Effector CD4-positive, alpha-beta T cell (primary cell): Measurements from ENCODE around the gene OR2T10. TPM values are rescaled to one million over a fixed set of nuclear protein-coding genes. Genes with fewer than 3 reads are reported as not detected.
A peak's percentile ranks its signal among the peaks of the same experiment; 100 is the strongest.
"Not testable (repeated sequence)": the region's sequence is repeated elsewhere in the genome, so short reads cannot be mapped to it uniquely, and the experiment has no call there.

ENCODE experiments used
- DNase-seq: peaks from one replicate; pipeline ENCODE4 v3.0.0-alpha.2; 2020
- total RNA-seq: gene quantifications from one replicate; lab custom pipeline; 2026; lab: John Stamatoyannopoulos, UW

Gene OR2T10, protein sequence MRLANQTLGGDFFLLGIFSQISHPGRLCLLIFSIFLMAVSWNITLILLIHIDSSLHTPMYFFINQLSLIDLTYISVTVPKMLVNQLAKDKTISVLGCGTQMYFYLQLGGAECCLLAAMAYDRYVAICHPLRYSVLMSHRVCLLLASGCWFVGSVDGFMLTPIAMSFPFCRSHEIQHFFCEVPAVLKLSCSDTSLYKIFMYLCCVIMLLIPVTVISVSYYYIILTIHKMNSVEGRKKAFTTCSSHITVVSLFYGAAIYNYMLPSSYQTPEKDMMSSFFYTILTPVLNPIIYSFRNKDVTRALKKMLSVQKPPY
- not detected for total RNA-seq

DNA sequence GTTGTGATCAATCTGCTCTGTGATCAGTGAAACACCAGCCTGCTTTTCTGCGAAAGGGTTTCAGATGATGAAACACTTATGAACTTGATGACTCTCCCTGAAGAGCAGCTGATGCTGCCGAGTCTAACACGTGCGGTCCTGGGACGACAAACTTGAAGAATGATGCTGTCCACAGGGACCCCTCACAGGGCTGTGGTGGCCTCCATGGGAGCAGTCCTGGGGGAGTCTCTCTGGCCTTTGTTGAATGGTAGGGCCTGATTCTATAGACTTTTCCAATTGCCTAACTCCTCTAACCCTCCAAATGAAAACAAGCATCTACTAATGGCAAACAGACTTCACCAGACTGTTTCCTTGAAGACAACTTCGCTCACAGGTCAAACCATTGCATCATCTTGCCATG is at the start of gene OR2T10:
Gene OR2T10 (minus strand): TSS at position 112 of the 400 bp plus-strand sequence. CDS start 3,932 bp downstream, outside the sequence.
- DNase-seq: no peak

DNA sequence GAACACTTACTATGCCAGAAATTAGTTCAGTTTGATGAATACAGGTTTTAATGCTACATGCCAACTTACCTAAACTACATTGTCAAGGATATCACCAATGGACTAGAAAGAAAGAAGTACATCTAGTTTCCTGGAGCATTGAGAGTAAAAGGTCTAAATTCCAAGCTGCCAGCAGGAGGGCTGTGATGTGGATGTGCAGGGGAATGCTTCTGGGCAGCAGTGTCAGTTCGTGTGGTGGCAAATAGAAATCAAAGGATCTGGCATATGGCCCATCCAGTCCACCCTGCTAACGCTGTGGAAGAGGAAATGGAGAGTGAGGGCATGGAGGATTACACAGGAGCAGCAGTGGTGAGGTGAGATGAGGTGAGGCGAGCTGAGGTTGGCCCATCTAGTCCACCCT is 47.7 kb upstream of the OR2T10 start, which contains the start of gene OR2T35:
Gene OR2T35 (minus strand): TSS at position 101 of the 400 bp plus-strand sequence. CDS start 6,020 bp downstream, outside the sequence.
- not testable (repeated sequence) for DNase-seq

DNA sequence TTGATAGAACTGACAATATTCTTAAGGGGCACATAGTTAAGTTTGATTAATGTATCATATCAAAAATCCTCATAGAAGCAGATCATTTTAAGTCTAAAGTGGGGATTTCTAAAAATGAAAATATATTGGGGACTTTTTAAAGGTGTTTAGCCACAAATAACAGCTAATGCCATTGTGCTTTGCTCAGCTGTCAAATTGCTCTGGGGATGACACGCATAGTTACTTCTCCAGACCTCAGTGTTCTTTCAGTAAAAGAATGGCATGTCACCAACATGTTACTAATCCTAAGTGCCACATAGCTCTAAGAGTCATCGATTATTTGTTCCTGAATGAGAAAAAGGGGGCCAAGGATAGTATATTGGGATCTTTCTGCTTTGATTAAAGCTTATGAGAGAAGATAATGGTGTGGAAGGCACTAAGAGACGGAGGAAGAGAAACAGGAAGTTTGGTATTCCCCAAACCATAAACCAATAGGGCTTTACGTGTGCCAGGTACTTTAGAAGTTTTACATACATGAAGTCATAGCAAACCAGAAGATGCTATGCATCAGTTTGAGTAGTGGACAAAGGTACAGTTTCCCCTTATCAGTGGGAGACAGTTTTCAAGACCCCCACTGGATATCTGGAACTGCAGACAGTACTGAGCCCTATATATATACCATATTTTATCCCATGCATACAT is 45.6 kb upstream of the OR2T10 start:
- not testable (repeated sequence) for DNase-seq

DNA sequence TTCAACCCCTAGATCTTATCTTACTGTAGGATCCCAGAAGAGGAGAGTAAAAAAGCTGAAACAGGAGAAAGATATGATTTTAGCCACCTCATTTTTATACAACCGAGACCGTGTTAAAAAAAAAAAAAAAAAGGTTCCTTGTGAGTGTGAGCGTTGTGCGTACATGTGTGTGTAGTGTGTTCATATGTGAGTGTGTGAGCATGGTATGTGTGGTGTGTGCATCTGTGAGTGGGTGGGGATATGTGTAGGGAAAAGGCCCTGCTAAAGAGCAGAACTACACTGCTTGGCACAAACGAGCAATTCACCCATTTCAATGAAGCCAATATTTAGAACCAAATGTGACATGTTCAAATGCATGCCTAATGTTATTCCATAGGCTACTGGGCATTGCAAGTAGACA is 44.1 kb upstream of the OR2T10 start:
- DNase-seq: not testable (repeated sequence)

DNA sequence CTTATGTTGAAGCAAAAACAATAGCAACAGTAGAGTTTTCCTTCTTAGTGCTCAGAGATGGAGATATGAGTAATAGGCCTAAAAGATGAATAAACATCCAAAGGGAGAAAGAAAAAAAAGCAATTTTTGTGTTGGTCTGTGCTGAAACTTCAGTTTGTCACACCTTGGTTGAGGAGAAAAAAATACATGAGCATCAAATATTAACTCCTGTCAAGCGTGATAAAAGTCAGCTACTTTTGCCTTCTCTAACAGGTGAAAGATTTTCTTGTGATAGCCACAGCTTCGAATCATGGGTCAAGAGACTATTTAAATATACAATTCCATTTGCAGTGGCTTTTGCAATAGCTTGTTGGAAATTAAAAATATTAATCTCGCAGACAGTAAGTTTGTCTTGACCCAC is 43.4 kb upstream of the OR2T10 start:
- not testable (repeated sequence) for DNase-seq

DNA sequence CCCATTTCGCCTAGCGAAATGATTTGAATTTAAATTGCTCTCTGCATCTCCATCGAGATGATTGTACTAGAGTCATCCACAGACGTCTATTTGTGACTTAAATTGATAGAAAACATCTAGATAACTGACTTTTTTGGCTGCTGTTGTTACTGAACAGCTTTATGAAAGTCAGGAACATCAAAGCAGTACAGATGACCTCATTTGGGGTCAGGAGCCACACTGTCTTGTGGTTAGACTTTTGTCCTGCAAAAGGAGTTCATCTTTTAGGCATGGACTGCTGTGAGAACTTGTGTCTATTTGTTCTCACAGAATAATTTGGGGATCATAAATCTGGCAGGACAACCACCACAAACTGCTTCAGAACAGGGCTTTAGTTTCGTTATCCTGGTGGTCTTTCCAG is 42.2 kb upstream of the OR2T10 start:
- not testable (repeated sequence) for DNase-seq

DNA sequence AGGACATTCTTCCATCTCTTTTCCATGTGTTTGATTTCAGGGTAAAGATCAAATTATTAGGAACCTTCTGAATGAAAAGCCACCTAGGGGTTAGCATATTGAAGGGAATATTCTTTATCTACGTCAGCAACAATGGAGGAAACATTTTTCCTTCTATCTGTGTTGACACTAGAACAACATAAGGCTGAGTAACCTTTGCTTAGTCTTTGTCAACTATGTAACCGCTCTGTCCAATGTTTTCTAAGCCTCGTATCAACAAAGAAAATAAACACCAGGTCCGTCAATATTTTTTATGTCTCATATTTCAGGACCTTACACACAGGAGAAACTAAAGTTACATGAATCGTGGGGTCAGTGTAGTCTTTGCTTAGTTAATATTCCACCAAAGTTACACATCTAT is 39.1 kb upstream of the OR2T10 start:
- not testable (repeated sequence) for DNase-seq

DNA sequence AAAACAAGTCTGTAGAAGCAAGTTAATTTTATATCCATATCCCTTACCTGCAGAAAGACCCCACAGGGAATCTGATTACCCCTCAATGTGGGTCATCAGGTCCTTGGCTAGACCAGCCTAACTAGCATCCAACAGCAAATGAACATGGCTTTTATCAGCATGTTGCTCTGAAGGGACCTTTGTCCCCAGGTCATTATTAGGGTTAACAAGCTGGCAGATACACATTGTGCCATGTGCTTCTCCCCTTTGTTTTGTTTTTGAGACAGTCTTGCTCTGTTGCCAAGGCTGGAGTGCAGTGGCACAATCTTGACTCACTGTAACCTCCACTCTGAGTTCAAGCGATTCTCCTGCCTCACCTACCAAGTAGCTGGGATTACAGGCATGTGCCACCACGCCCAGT is 37.5 kb upstream of the OR2T10 start, which contains the start of gene OR2T11:
Gene OR2T11 (minus strand): TSS at position 101 of the 400 bp plus-strand sequence. CDS start 7,963 bp downstream, outside the sequence.
- not testable (repeated sequence) for DNase-seq

DNA sequence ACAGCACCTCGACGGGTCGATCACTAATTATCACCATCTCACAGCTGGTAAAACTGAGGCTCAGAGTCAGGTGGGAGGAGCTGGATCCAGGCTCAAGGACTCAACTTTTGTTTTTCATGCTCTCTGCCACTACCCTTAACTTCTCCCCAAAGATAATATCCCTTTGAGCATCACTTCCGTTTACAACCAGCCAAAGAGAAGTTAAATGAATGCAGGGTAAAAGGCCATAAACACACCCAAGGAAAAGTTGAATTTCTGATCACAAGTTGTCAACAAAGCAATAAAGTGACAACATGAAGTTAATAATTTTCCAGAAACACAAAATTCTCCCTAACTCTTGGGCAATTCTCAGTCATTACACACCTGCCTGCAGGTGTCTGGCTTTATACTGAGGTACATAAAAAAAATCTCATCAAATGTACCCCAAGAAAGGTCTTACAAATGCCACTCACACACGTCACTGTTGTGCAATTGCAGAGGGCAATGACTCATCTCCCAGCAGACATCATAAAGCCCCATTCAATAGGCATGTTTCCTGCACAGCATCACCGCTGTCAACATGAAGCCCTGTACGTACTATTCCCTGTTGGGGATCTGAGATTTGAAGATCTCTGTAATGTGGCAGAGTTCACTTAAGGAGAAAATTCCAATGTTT is 34.0 kb upstream of the OR2T10 start:
- DNase-seq: no peak

DNA sequence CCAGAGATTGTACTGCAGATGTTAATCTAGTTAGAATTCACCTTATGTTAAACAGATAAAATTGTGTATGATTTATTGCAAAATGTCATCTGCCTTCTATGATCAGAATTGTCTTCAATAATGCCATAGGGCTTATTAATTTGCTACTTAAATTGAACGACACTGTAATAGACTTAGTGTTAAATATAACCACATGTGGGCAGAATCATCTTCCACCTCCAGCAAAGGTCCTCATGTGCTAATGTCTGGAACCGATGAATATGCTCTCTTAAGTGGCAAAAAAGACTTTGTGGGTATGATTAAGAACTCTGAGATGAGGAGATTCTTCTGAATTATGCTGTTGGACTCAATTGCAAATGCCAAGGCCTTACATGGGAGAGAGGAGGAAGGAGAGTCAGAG is 33.1 kb upstream of the OR2T10 start:
- DNase-seq: no peak

DNA sequence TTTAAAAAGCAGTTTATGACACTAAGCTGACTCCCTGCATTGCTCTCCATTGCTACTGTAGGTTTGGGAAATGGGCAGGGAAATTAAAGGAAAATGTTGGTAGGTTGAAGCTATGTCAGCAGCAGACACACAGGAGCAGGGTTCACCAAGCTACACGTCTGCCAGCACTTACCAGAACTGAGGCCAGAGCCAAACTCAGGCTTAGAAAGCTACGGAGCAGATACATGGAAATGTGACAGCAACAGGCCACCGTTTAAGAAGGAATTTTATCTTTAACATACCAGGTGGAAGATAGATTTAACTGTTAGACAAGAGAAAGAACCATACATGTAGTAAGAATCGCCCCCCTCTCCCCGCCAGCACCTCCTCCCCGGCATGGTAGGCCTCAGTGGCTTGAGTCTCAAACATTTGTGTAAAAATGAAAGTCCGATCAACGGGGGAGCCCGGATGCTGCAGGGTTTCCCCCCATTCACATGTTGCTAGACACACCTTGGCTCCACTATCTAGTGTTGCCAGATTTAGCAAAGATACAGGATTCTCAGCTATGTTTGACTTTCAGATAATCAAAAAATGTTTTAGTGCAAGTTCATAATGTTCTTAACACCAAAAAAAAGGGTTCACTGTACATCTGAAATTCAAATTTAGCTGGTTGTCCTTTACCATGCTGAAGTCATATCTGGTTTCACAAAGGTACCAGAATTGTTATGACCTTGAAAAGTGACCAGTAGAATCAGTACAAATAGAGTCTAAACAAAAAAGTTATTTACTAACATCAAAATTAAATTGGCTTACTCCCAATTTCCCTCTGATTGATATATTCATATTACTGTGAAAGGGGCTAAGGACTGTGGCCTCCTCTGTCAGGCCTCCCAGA is 30.7 kb upstream of the OR2T10 start:
- no peak for DNase-seq

DNA sequence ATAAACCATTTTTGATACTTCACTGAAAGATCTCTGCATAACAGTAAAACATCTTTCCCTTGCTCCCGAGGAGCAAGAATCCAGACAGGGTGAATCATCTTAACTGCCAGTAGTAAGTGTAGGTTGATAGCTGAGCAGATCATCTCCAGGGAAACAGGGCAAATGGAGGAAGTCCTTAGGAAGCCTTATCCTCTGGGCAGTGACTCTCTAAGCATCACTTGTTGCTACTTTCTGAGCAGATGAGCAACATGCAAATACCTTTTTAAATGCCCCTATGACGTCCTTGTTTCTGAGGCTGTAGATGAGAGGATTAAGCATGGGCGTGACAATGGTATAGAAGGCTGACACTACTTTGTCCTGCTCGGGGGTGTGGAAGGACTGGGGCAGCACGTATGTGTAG is 28.5 kb upstream of the OR2T10 start:
- DNase-seq: no peak

DNA sequence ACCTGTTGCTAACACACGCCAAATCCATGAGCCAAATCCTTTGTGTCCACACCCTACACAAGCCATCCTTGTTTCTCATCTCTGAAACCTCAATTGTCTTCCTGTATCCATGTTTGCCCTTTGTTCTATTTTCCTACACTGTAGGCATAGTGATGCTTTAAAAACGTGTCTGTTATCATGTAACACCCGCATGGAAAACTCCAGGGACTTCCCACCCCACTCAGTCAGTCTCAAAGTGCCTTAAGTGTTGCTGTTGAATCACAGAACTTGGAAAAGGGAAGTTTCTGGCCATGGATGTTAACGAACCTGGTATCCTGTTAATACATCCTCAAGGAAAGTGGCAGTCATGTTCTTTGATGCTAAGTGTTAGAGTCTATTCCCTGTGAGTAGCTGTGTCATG is 27.7 kb upstream of the OR2T10 start:
- no peak for DNase-seq

DNA sequence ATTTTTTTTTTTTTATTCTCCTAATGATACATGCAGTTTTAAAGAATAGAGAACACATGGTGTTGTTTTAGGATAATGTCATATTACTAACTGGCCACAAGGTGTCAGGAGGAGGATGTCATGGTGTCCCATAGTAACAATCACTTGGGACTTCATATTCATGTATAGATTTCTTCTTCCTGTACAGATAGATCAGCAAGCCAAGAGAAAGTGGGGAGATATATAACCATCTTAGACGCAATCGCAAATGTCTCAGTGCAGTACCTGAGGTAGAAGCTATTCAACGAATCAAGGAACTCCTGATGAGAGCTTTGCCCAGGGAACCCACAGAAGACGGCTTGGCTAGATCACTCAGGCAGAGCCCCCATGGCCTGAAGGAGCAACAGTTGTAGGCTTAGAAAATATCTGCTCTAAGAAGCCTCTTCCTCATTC is 25.1 kb upstream of the OR2T10 start:
- DNase-seq: no peak

DNA sequence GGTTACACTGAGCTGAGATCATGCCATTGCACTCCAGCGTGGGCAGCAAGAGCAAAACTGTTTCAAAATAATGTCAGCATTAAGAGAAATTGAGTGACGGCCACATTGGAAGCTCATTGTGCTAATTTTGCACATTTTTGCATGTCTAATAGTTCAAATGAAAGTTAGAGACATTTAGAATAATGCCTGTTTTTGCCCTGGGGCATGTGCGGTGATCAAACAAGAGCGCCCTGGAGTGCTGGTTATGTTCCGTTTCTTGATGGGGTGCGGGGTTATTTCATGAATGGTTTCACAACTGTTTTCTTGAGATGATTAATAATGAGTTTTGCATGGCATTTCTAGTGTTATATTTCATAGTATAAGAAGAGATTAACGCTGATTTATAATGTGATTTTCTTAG is 24.3 kb upstream of the OR2T10 start:
- no peak for DNase-seq

DNA sequence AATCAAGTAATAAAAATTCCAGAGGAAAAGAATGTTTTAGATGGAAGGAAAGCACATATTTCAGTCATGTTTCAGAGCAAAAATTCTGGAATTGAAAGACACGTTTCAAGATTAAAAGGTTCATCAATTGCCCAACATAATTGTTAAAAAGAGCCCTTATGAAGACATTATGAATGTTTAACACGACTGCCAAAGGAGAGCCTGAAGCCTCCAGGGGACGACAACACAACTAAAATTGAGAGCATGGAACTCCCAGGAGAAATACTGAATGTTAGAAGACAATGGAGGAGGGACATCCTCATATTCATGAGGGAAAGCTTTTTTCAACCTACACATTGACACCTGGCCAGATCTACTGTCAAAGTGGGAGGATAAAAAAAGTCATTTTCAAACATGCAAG is 21.4 kb upstream of the OR2T10 start:
- DNase-seq: peak; percentile 10

DNA sequence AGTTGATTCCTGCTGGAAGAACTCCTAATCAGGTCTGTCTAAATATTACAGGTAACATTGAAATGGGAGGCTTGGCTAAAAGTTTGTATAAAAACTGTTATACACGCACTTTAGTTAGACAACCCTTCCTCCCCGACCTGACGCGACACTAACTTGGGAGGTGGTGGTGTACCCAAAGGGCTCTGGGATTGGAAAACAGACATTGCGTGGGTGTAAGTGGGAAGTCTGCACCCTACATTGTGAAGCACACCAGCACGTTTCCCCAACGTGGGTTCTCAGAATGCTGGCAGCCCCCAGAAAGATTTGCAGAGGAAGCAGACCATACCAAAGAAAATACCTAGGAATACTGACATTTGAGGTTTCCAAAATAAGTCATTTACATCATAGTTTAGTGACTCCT is 20.6 kb upstream of the OR2T10 start:
- no peak for DNase-seq

DNA sequence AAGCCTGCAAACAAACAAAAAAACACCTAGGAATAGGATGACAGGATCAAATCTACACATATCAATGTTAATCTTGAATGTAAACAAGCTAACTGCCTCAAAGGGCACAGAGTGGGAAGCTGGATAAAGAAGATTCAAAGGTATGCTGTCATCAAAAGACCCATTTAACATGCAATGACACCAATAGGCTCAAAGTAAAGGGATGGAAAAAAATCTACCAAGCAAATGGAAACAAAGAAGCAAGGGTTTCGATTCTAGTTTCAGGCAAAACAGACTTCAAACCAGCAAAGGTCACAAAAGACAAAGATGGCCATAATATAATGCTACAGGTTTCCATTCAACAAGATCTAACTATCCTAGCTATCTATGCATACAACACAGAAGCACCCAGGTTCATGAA is 16.2 kb upstream of the OR2T10 start:
- DNase-seq: no peak

DNA sequence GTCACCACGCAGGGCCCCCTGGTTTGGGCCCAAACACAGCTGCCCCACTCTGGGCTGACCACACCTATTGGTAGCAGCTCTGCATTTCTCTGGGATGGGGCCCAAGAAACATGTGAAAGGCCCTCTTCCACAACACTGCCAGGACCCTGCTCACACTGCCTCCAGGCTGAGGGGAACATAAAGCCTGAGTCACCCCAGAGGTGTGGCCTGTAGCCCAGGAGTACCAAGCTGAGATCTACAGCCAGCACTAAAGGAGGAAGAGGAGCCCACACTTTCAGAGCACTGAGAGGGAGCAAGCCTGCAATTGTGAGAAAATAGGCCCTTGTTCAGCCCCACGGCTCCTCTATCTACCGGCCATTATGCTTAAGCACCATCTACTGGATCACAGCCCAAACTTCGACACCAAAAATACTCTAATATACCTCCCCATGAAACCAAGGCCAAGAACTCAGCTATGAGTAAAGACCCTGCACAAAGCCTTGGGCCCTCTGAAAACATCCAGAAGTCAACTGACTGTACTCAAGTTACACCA is 14.4 kb upstream of the OR2T10 start:
- DNase-seq: no peak

DNA sequence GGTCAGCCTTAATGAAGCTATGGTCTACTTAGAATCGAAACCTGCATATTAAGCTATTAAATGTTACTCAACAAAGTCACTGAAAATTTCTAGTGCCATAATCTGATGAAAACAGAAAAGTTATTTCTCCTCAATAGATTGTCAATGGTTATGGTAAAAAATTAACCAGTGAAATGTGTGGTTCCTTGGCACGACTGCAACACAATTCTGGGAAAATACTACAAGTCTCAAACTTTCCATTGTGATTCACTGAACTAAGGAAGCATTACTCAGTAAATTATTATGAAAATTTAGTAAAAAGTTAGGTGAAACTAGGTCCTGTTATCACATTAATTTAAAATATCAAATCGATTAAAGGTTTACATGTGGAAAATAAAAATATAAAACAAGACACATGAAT is 12.8 kb upstream of the OR2T10 start:
- DNase-seq: no peak

DNA sequence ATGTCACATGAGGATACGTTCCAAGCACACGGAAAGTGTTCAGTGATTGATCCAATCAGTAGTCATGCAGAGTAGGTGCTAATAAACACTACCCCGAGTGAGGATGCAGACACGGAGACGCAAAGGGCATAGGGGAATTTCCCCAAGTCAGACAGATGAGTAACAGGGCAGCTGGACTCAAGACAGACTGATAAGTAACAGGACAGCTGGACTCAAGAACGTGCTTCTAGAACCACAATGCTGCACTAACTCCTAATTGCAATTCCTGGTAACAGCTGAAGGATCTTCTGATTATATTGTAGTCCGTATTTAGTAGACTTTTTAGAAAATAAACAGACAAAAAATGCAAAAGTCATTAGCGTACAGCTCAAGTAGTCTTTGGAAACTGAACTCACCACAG is 1.9 kb upstream of the OR2T10 start:
- no peak for DNase-seq

DNA sequence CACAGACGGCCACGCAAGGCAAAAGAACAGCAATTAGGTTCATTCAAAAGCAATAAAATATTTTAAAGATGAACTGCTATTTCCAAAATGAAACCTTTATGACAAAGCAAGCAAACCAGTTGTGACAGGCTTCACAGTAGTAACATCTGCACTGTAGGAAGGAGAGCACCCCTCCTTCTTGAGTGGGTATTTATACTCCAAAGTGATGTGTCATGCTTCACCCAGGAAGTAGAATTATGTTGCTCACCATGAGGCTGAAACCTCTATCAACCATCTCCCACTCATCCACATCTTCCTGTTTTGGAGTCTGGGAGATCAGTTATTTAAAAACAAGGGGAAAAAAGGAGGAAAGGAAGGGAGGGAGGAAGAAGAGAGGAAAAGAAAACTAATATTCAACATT is 885 bp downstream of the OR2T10 start:
- DNase-seq: no peak
